ENCODE measurements around the gene MRPL52.

DNA sequence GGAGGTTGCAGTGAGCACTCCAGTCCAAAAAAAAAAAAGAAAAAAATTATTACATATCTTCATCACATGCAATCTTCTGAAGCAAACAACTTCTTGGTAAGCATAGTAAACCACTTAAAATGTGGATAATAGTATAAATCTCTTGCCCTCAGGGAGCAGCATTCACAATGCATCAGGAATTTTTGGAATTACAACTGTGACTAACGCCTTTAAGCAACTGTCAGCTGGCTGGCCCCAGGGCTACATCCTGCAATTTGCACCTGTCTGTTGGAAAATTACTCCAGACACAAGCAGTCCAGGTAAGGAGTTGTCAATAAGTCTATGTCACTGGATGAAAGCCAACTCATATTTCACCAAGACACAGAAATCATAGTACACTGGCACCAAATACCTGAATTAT lies 9.0 kb upstream of the MRPL52 start:
- no peak for TF ChIP-seq POLR2A (IDR thresholded peaks at IDR 0.05)
- TF ChIP-seq, protein P1, sequence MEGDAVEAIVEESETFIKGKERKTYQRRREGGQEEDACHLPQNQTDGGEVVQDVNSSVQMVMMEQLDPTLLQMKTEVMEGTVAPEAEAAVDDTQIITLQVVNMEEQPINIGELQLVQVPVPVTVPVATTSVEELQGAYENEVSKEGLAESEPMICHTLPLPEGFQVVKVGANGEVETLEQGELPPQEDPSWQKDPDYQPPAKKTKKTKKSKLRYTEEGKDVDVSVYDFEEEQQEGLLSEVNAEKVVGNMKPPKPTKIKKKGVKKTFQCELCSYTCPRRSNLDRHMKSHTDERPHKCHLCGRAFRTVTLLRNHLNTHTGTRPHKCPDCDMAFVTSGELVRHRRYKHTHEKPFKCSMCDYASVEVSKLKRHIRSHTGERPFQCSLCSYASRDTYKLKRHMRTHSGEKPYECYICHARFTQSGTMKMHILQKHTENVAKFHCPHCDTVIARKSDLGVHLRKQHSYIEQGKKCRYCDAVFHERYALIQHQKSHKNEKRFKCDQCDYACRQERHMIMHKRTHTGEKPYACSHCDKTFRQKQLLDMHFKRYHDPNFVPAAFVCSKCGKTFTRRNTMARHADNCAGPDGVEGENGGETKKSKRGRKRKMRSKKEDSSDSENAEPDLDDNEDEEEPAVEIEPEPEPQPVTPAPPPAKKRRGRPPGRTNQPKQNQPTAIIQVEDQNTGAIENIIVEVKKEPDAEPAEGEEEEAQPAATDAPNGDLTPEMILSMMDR (IDR thresholded peaks at IDR 0.05), result no peak
- no peak for TF ChIP-seq POLR2AphosphoS5 (IDR thresholded peaks at IDR 0.05)
- no peak for TF ChIP-seq EP300 (IDR thresholded peaks at IDR 0.05)
